ENCODE results near the gene ARL8B.
A peak's percentile ranks its signal among the peaks of the same experiment; 100 is the strongest.

ARL8B gene

GRCh38 chr3:5214352-5214751 is 92.3 kb downstream of the ARL8B start:
- DNase-seq: no peak

- DNase-seq: peak; percentile 28
Measured at GRCh38 chr3:5217824-5218595, 95.9 kb downstream of the ARL8B start.

- DNase-seq: no peak
Measured at GRCh38 chr3:5218815-5219214, 96.7 kb downstream of the ARL8B start.

- no peak for DNase-seq
Measured at GRCh38 chr3:5219216-5219615, 97.1 kb downstream of the ARL8B start.

GRCh38 chr3:5220193-5220592 is 98.1 kb downstream of the ARL8B start:
- peak; percentile 13 for DNase-seq

- peak; percentile 20 for DNase-seq
Measured at GRCh38 chr3:5220667-5221431, 98.8 kb downstream of the ARL8B start.

- DNase-seq: peak; percentile 22
Measured at GRCh38 chr3:5221701-5222100, 99.6 kb downstream of the ARL8B start.

- DNase-seq: no peak
Measured at GRCh38 chr3:5222283-5223005, 100.4 kb downstream of the ARL8B start.

- DNase-seq: no peak
Measured at GRCh38 chr3:5226783-5227182, 104.7 kb downstream of the ARL8B start.

GRCh38 chr3:5227812-5228211 is 105.7 kb downstream of the ARL8B start:
- DNase-seq: peak; percentile 13

GRCh38 chr3:5229414-5229813 is 107.3 kb downstream of the ARL8B start:
- DNase-seq: peak; percentile 7

Data from right forelimb (tissue), 1 donor.